KOPT-K1 (cell line): ENCODE data around the gene WDR54.

Source experiments
- H3K27ac ChIP-seq: fragments of 200-600 bp; sonication (generic); 2 replicates; pipeline ENCODE4 v1.5.1; 2016; ENCODE audit warnings: antibody characterized with exemption, mild to moderate bottlenecking, low read depth, low read length; ENCODE audit not compliant: poor library complexity, severe bottlenecking
- H3K36me3 ChIP-seq: fragments of 200-600 bp; sonication (generic); 2 replicates; pipeline ENCODE4 v1.5.1; 2017; ENCODE audit warnings: antibody characterized with exemption, mild to moderate bottlenecking, low read length, moderate library complexity; ENCODE audit not compliant: insufficient read depth
- H3K9me3 ChIP-seq: fragments of 200-600 bp; sonication (generic); 2 replicates; pipeline ENCODE4 v1.5.1; 2017; ENCODE audit warnings: antibody characterized with exemption, low read length, mild to moderate bottlenecking; ENCODE audit not compliant: insufficient read depth, poor library complexity, severe bottlenecking

Gene WDR54

GRCh38 chr2:74391580-74392448 lies 29.7 kb upstream of the WDR54 start:
- peak overlapping the region; percentile 86 for H3K27ac ChIP-seq
- H3K36me3 ChIP-seq = no peaks in the 10 kb centered on the region
- H3K9me3 ChIP-seq = no peaks in the 10 kb centered on the region

GRCh38 chr2:74392449-74392743 lies 29.1 kb upstream of the WDR54 start:
- H3K9me3 ChIP-seq = no peaks in the 10 kb centered on the region
- no peaks in the 10 kb centered on the region for H3K36me3 ChIP-seq
- no peak overlapping the region for H3K27ac ChIP-seq

- no peaks in the 10 kb centered on the region for H3K9me3 ChIP-seq
- no peaks in the 10 kb centered on the region for H3K36me3 ChIP-seq
- no peak overlapping the region for H3K27ac ChIP-seq
Measured at GRCh38 chr2:74393525-74393924, 28.0 kb upstream of the WDR54 start.

- no peak overlapping the region for H3K27ac ChIP-seq
- H3K9me3 ChIP-seq = no peaks in the 10 kb centered on the region
- H3K36me3 ChIP-seq = no peaks in the 10 kb centered on the region
Measured at GRCh38 chr2:74396149-74396548, 25.4 kb upstream of the WDR54 start.

- Histone ChIP-seq H3K27ac (no peak overlapping the region), H3K36me3 (no peaks in the 10 kb centered on the region), H3K9me3 (no peaks in the 10 kb centered on the region)
Measured at GRCh38 chr2:74399785-74400184, 21.7 kb upstream of the WDR54 start.

- H3K27ac ChIP-seq = no peak overlapping the region
- H3K9me3 ChIP-seq = no peaks in the 10 kb centered on the region
- no peaks in the 10 kb centered on the region for H3K36me3 ChIP-seq
Measured at GRCh38 chr2:74401891-74402290, 19.6 kb upstream of the WDR54 start.

- Histone ChIP-seq H3K9me3 (no peaks in the 10 kb centered on the region), H3K36me3 (no peaks in the 10 kb centered on the region), H3K27ac (no peak overlapping the region)
Measured at GRCh38 chr2:74406035-74406434, 15.5 kb upstream of the WDR54 start.

- no peak overlapping the region for H3K27ac ChIP-seq
- no peaks in the 10 kb centered on the region for H3K36me3 ChIP-seq
Measured at GRCh38 chr2:74407682-74408081, 13.8 kb upstream of the WDR54 start.

GRCh38 chr2:74413001-74413698 lies 8.4 kb upstream of the WDR54 start:
- H3K9me3 ChIP-seq = no peaks in the 10 kb centered on the region
- H3K36me3 ChIP-seq = no peaks in the 10 kb centered on the region
- H3K27ac ChIP-seq = no peak overlapping the region

More at GRCh38 chr2:74407682-74408081, 13.8 kb upstream of the WDR54 start:
- no peaks in the 10 kb centered on the region for H3K9me3 ChIP-seq

GRCh38 chr2:74414441-74414840 lies 7.1 kb upstream of the WDR54 start:
- Histone ChIP-seq H3K27ac (no peak overlapping the region), H3K9me3 (no peaks in the 10 kb centered on the region), H3K36me3 (no peaks in the 10 kb centered on the region)

- H3K36me3 ChIP-seq = no peaks in the 10 kb centered on the region
- H3K27ac ChIP-seq = no peak overlapping the region
- H3K9me3 ChIP-seq = no peaks in the 10 kb centered on the region
Measured at GRCh38 chr2:74414881-74415761, 6.4 kb upstream of the WDR54 start.

GRCh38 chr2:74415762-74416395 lies 5.7 kb upstream of the WDR54 start:
- Histone ChIP-seq H3K36me3 (no peaks in the 10 kb centered on the region), H3K27ac (no peak overlapping the region), H3K9me3 (no peaks in the 10 kb centered on the region)

GRCh38 chr2:74416778-74417177 lies 4.8 kb upstream of the WDR54 start:
- Histone ChIP-seq H3K9me3 (no peaks in the 10 kb centered on the region), H3K36me3 (no peaks in the 10 kb centered on the region)

GRCh38 chr2:74417197-74417596 lies 4.3 kb upstream of the WDR54 start:
- Histone ChIP-seq H3K27ac (no peak overlapping the region), H3K36me3 (no peaks in the 10 kb centered on the region), H3K9me3 (no peaks in the 10 kb centered on the region)

More at GRCh38 chr2:74416778-74417177, 4.8 kb upstream of the WDR54 start:
- no peak overlapping the region for H3K27ac ChIP-seq

GRCh38 chr2:74417763-74418162 lies 3.8 kb upstream of the WDR54 start:
- Histone ChIP-seq H3K27ac (no peak overlapping the region), H3K9me3 (no peaks in the 10 kb centered on the region)

More at GRCh38 chr2:74417763-74418162, 3.8 kb upstream of the WDR54 start:
- H3K36me3 ChIP-seq = no peaks in the 10 kb centered on the region
